ENCODE measurements around the gene PVR. TPM values are rescaled to one million over a fixed set of nuclear protein-coding genes. Genes with fewer than 3 reads are reported as not detected.
"Not testable (repeated sequence)": the region's sequence is repeated elsewhere in the genome, so short reads cannot be mapped to it uniquely, and the experiment has no call there.

PVR gene
- total RNA-seq, 1 donor from 2014 or later, result 28.5 TPM

GRCh38 chr19:44607049-44607448 is 36.7 kb upstream of the PVR start:
- H3K9me3 Mint-ChIP-seq, result no peaks in the 10 kb centered on the region
- H3K4me1 Mint-ChIP-seq, result peaks cover 12% of the 10 kb centered on the region
- H3K36me3 Mint-ChIP-seq, result no peaks in the 10 kb centered on the region
- no peak for DNase-seq (ENCODE audit: low spot score in 2 of 2, unreplicated experiment in 2 of 2)
- peaks cover 15% of the 10 kb centered on the region for H3K27me3 Mint-ChIP-seq (ENCODE audit: low read depth)
- H3K4me3 Mint-ChIP-seq, result no peak overlapping the region
- no peak overlapping the region for H3K27ac Mint-ChIP-seq
- TF ChIP-seq CTCF (IDR thresholded peaks at IDR 0.05; ENCODE audit: unreplicated experiment), result no peak

GRCh38 chr19:44607917-44608316 is 35.8 kb upstream of the PVR start:
- Mint-ChIP-seq H3K27ac (no peak overlapping the region), H3K27me3 (ENCODE audit: low read depth) (peaks cover 10% of the 10 kb centered on the region), H3K36me3 (no peaks in the 10 kb centered on the region), H3K4me1 (peaks cover 12% of the 10 kb centered on the region), H3K4me3 (no peak overlapping the region), H3K9me3 (no peaks in the 10 kb centered on the region)
- no peak for TF ChIP-seq CTCF (IDR thresholded peaks at IDR 0.05; ENCODE audit: unreplicated experiment)
- DNase-seq (ENCODE audit: low spot score in 2 of 2, unreplicated experiment in 2 of 2), result no peak

GRCh38 chr19:44608391-44608821 is 35.3 kb upstream of the PVR start:
- H3K36me3 Mint-ChIP-seq, result no peaks in the 10 kb centered on the region
- no peak overlapping the region for H3K4me3 Mint-ChIP-seq
- H3K9me3 Mint-ChIP-seq, result no peaks in the 10 kb centered on the region
- H3K27ac Mint-ChIP-seq, result no peak overlapping the region
- peaks cover 12% of the 10 kb centered on the region for H3K4me1 Mint-ChIP-seq
- no peak for DNase-seq (ENCODE audit: low spot score in 2 of 2, unreplicated experiment in 2 of 2)
- peaks cover 8% of the 10 kb centered on the region for H3K27me3 Mint-ChIP-seq (ENCODE audit: low read depth)
- no peak for TF ChIP-seq CTCF (IDR thresholded peaks at IDR 0.05; ENCODE audit: unreplicated experiment)

- Mint-ChIP-seq H3K9me3 (no peaks in the 10 kb centered on the region), H3K4me1 (peaks cover 12% of the 10 kb centered on the region), H3K36me3 (no peaks in the 10 kb centered on the region), H3K27ac (no peak overlapping the region), H3K4me3 (no peak overlapping the region), H3K27me3 (ENCODE audit: low read depth) (peaks cover 4% of the 10 kb centered on the region)
- TF ChIP-seq CTCF (IDR thresholded peaks at IDR 0.05; ENCODE audit: unreplicated experiment), result no peak
- DNase-seq (ENCODE audit: low spot score in 2 of 2, unreplicated experiment in 2 of 2), result no peak
Observed at GRCh38 chr19:44609219-44609618, 34.5 kb upstream of the PVR start.

- not testable (repeated sequence) for H3K27ac Mint-ChIP-seq; H3K4me3 Mint-ChIP-seq; H3K9me3 Mint-ChIP-seq; DNase-seq (ENCODE audit: low spot score in 2 of 2, unreplicated experiment in 2 of 2); H3K36me3 Mint-ChIP-seq; H3K27me3 Mint-ChIP-seq (ENCODE audit: low read depth)
- peaks cover 12% of the 10 kb centered on the region for H3K4me1 Mint-ChIP-seq
Observed at GRCh38 chr19:44610497-44610896, 33.2 kb upstream of the PVR start.

GRCh38 chr19:44611812-44612295 is 31.9 kb upstream of the PVR start:
- no peaks in the 10 kb centered on the region for H3K27me3 Mint-ChIP-seq (ENCODE audit: low read depth)
- peaks cover 12% of the 10 kb centered on the region for H3K4me1 Mint-ChIP-seq
- no peaks in the 10 kb centered on the region for H3K9me3 Mint-ChIP-seq
- H3K36me3 Mint-ChIP-seq, result no peaks in the 10 kb centered on the region
- TF ChIP-seq CTCF (IDR thresholded peaks at IDR 0.05; ENCODE audit: unreplicated experiment), result no peak
- H3K27ac Mint-ChIP-seq, result no peak overlapping the region
- no peak for DNase-seq (ENCODE audit: low spot score in 2 of 2, unreplicated experiment in 2 of 2)
- no peak overlapping the region for H3K4me3 Mint-ChIP-seq
